Endothelial cell of umbilical vein (primary cell): Measurements from ENCODE around the gene SNED1. TPM values are rescaled to one million over a fixed set of nuclear protein-coding genes. Genes with fewer than 3 reads are reported as not detected.

Experiments
- BruUV-seq: library from RNA; stranded (reverse); fragments of 400-500 nt; replicated peaks from 2 replicates; lab custom pipeline; 2021; lab: Mats Ljungman, UMichigan
- CTCF ChIA-PET: fragments of 300-600, 350-600 bp; sonication (Branson Sonifier 250); formaldehyde crosslinking; loops from one replicate; lab custom pipeline; 2021; ENCODE audit warnings: antibody characterized with exemption, inconsistent platforms; lab: Charles Lee
- POLR2A ChIA-PET: fragments of 300-600, 350-600 bp; sonication (Branson Sonifier 250); formaldehyde crosslinking; loops from one replicate; lab custom pipeline; 2021; ENCODE audit warnings: antibody characterized with exemption, inconsistent platforms; lab: Charles Lee
- DNase-seq: peaks from one replicate; pipeline ENCODE4 v3.0.0-alpha.2; 2011; ENCODE audit warnings: low read depth, low spot score
- FAIRE-seq: peaks from 2 replicates; lab custom pipeline; 2011; peaks lifted over from hg19 to GRCh38; lab: Jason Lieb, UNC
- H2AFZ ChIP-seq: 2 replicates; pipeline ENCODE4 v1.6.0; 2012; ENCODE audit warnings: low read depth, low read length, control low read depth, inconsistent platforms
- H3K27ac ChIP-seq: 2 replicates; pipeline ENCODE4 v1.5.1; 2011; ENCODE audit warnings: low read depth, mild to moderate bottlenecking, control low read depth, low read length, moderate library complexity; ENCODE audit not compliant: insufficient read depth
- H3K27me3 ChIP-seq, 2 experiments: 2 replicates each; pipeline versions ENCODE4 v1.6.0 to v1.6.1; 2011; ENCODE audit warnings: low read length in 2 of 2, mixed read lengths in 1 of 2; ENCODE audit not compliant: control insufficient read depth in 2 of 2, insufficient read depth in 2 of 2
- H3K36me3 ChIP-seq, 2 experiments: 2 replicates in 1 of 2; 3 replicates in 1 of 2; pipeline ENCODE4 v1.5.1; 2011; ENCODE audit warnings: low read length in 2 of 2, mild to moderate bottlenecking in 1 of 2, moderate library complexity in 1 of 2; ENCODE audit not compliant: control insufficient read depth in 2 of 2, insufficient read depth in 2 of 2; ENCODE audit errors: extremely low read depth in 1 of 2
- H3K4me1 ChIP-seq: 3 replicates; pipeline ENCODE4 v1.5.1; 2011; ENCODE audit warnings: mild to moderate bottlenecking, low read length; ENCODE audit not compliant: control insufficient read depth, insufficient read depth; ENCODE audit errors: extremely low read depth
- H3K4me2 ChIP-seq: 2 replicates; pipeline ENCODE4 v1.6.1; 2011; ENCODE audit warnings: low read length, control low read depth, mixed read lengths; ENCODE audit not compliant: insufficient read depth
- H3K4me3 ChIP-seq, 3 experiments: fragments of 200-600 bp in 1 of 3; sonication (generic), shearing (Covaris generic) in 1 of 3; replicated peaks in 1 of 3; 2 replicates each; pipeline ENCODE4 v1.5.1; 2011 to 2016; ENCODE audit warnings: control low read depth in 3 of 3, low read length in 3 of 3, mild to moderate bottlenecking in 2 of 3, inconsistent platforms in 1 of 3, low read depth in 1 of 3, moderate library complexity in 1 of 3; ENCODE audit not compliant: insufficient read depth in 1 of 3
- H3K79me2 ChIP-seq: 2 replicates; pipeline ENCODE4 v1.6.0; 2012; ENCODE audit warnings: low read length, inconsistent platforms; ENCODE audit not compliant: control insufficient read depth, insufficient read depth
- H3K9ac ChIP-seq: replicated peaks from 2 replicates; pipeline ENCODE3; 2011; ENCODE audit warnings: low read length, control low read depth; ENCODE audit not compliant: insufficient read depth; ENCODE audit errors: extremely low read depth
- H3K9me1 ChIP-seq: replicated peaks from 3 replicates; pipeline ENCODE4 v1.6.0; 2011; ENCODE audit warnings: mild to moderate bottlenecking, low read length; ENCODE audit not compliant: control insufficient read depth, insufficient read depth; ENCODE audit errors: extremely low read depth
- H3K9me3 ChIP-seq: replicated peaks from 2 replicates; pipeline ENCODE4 v1.5.1; 2012; ENCODE audit warnings: low read length, inconsistent platforms; ENCODE audit not compliant: control insufficient read depth, insufficient read depth
- H4K20me1 ChIP-seq: replicated peaks from 2 replicates; pipeline ENCODE3; 2011; ENCODE audit warnings: mild to moderate bottlenecking, low read length; ENCODE audit not compliant: control insufficient read depth, insufficient read depth; ENCODE audit errors: extremely low read depth
- CTCF ChIP-seq, 2 donors: IDR thresholded peaks; 1 replicate in 1 of 2; 2 replicates in 1 of 2; pipeline ENCODE4 v1.5.1; 2011; ENCODE audit warnings: low read length in 2 of 2, mild to moderate bottlenecking in 2 of 2, moderate library complexity in 2 of 2, control low read depth in 1 of 2, inconsistent platforms in 1 of 2, low read depth in 1 of 2; ENCODE audit not compliant: insufficient read depth in 1 of 2; ENCODE audit errors: extremely low read depth in 1 of 2
- EZH2 ChIP-seq: IDR thresholded peaks from 2 replicates; pipeline ENCODE4 v1.6.1; 2012; ENCODE audit warnings: borderline replicate concordance, low read depth, mild to moderate bottlenecking, moderate library complexity, low read length, inconsistent platforms; ENCODE audit not compliant: severe bottlenecking
- FOS ChIP-seq: IDR thresholded peaks from 2 replicates; pipeline ENCODE4 v1.6.1; 2011; ENCODE audit warnings: mild to moderate bottlenecking, low read length, moderate library complexity, borderline replicate concordance; ENCODE audit not compliant: insufficient read depth
- GATA2 ChIP-seq: IDR thresholded peaks from 2 replicates; pipeline ENCODE4 v1.7.0; 2011; ENCODE audit warnings: low read depth, mild to moderate bottlenecking, moderate library complexity, mixed read lengths, low read length; ENCODE audit not compliant: insufficient read length, insufficient read depth
- JUN ChIP-seq: IDR thresholded peaks from 2 replicates; pipeline ENCODE4 v1.6.1; 2011; ENCODE audit warnings: borderline replicate concordance, low read depth; ENCODE audit not compliant: insufficient read length, insufficient read depth
- MYC ChIP-seq: IDR thresholded peaks from one replicate; pipeline ENCODE4 v1.6.1; 2011; ENCODE audit warnings: mild to moderate bottlenecking, low read depth, low read length
- POLR2A ChIP-seq: IDR thresholded peaks from 2 replicates; pipeline ENCODE4 v1.6.1; 2012; ENCODE audit warnings: low read depth, mild to moderate bottlenecking, control low read depth, low read length
- POLR2AphosphoS5 ChIP-seq: IDR thresholded peaks from 2 replicates; pipeline ENCODE4 v1.6.1; 2012; ENCODE audit warnings: low read depth, mild to moderate bottlenecking, control low read depth, low read length, moderate library complexity; ENCODE audit not compliant: insufficient read depth
- dilution Hi-C: fragments of 300-500 bp; cut with MboI; formaldehyde crosslinking; loops from one replicate; pipeline ENCODE4 v1.15.0; 2019; ENCODE audit warnings: low sequenced_read_pairs; ENCODE audit not compliant: extremely low pct_ligation_motif_present
- intact Hi-C: fragments of 100-400 bp; cut with micrococcal nuclease; formaldehyde crosslinking; loops from one replicate; pipeline ENCODE4 v1.10.0; 2022
- polyA plus RNA-seq, 4 experiments: library from polyadenylated mRNA; depleted of rRNA in 3 of 4; stranded (reverse) in 3 of 4; unstranded in 1 of 4; fragments of >200 nt; gene quantifications; 2 replicates each; pipeline versions ENCODE4 v1.2.1 to v1.2.3, GENCODE V29; 2011 to 2012; ENCODE audit warnings: missing spikeins in 1 of 4
- total RNA-seq: library from RNA; stranded (reverse); gene quantifications from 2 replicates; pipeline ENCODE4 v1.2.3, GENCODE V29; 2021
- TF ChIP-seq, protein P1 (sequence below): IDR thresholded peaks from 2 replicates; pipeline ENCODE4 v1.6.1; 2011; ENCODE audit not compliant: insufficient read depth, insufficient read length

SNED1 gene
- total and polyA plus RNA-seq, 2 donors (not counting 3 experiments of a cell fraction or from before 2014, with no cell fraction given): 14.1 to 17.2 TPM

DNA sequence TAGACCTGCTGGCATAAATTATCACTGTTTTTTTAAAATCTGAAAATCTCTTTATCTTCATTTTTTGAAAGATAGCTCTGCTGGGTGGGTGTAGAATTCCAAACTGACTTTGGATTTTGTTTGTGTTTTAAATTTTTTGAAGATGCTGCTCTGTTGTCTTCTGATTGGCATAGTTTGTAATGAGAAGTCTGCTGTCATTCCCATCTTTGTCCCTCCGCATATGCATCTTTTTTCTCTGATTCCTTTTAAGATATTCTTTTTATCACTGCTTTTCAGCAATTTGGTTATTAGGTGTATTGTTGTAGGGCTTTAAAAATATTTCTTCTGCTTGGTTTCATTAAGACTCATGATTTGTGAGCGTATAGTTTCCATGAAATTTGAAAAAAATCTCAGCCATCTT is 7.2 kb downstream of the SNED1 start:
- Histone ChIP-seq H3K9me3 (no peaks in the 10 kb centered on the region), H3K79me2 (peaks cover 8% of the 10 kb centered on the region), H4K20me1 (no peaks in the 10 kb centered on the region), H3K9ac (no peak overlapping the region), H3K27me3 (no peaks in the 10 kb centered on the region), H3K4me1 (peaks cover 19% of the 10 kb centered on the region), H3K4me2 (no peak overlapping the region), H3K4me3 (no peak overlapping the region), H3K9me1 (no peaks in the 10 kb centered on the region), H2AFZ (no peak overlapping the region), H3K27ac (no peak overlapping the region), H3K36me3 (no peaks in the 10 kb centered on the region)
- intact Hi-C loops: no loop called here
- DNase-seq (no peak), FAIRE-seq (no peak)
- no TSS peak for BruUV-seq
- TF ChIP-seq, protein P1, sequence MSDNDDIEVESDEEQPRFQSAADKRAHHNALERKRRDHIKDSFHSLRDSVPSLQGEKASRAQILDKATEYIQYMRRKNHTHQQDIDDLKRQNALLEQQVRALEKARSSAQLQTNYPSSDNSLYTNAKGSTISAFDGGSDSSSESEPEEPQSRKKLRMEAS: no peak
- no peak for TF ChIP-seq POLR2AphosphoS5
- TF ChIP-seq FOS: no peak
- TF ChIP-seq GATA2: no peak
- TF ChIP-seq EZH2: no peak
- TF ChIP-seq MYC: no peak
- no peak for TF ChIP-seq POLR2A
- TF ChIP-seq JUN: no peak
- no peak for TF ChIP-seq CTCF (IDR thresholded peaks at IDR 0.05; ENCODE audit: extremely low read depth in 1 of 2, insufficient read depth in 1 of 2, low read depth in 1 of 2, low read length in 2 of 2)
- dilution Hi-C loops: no loop called here
- CTCF ChIA-PET: no interaction called here
- POLR2A ChIA-PET: no interaction called here
